BJ (cell line): Measurements from ENCODE around the gene MEGF6. TPM values are rescaled to one million over a fixed set of nuclear protein-coding genes. Genes with fewer than 3 reads are reported as not detected.

Source experiments
- CTCF ChIA-PET: fragments of 350-600 bp; formaldehyde crosslinking; extraction: SDS; loops from one replicate; lab custom pipeline; 2021; ENCODE audit warnings: antibody characterized with exemption, inconsistent platforms; lab: Yijun Ruan, JAX
- POLR2A ChIA-PET: fragments of 300-600 bp; sonication (Branson Sonifier 250); formaldehyde crosslinking; extraction: SDS; loops from one replicate; lab custom pipeline; 2021; ENCODE audit warnings: antibody characterized with exemption; lab: Charles Lee
- DNase-seq: peaks from one replicate; pipeline ENCODE4 v3.0.0-alpha.2; 2011; ENCODE audit warnings: low read depth
- H3K27me3 ChIP-seq: 2 replicates; pipeline ENCODE4 v1.6.0; 2011; ENCODE audit warnings: low read length; ENCODE audit not compliant: control insufficient read depth, insufficient read depth
- H3K36me3 ChIP-seq: 2 replicates; pipeline ENCODE4 v1.5.1; 2011; ENCODE audit warnings: low read length; ENCODE audit not compliant: control insufficient read depth, insufficient read depth
- H3K4me3 ChIP-seq: 2 replicates; pipeline ENCODE4 v1.5.1; 2011; ENCODE audit warnings: low read depth, mild to moderate bottlenecking, control low read depth, low read length
- CTCF ChIP-seq: IDR thresholded peaks from 2 replicates; pipeline ENCODE4 v1.5.1; 2011; ENCODE audit warnings: low read depth, mild to moderate bottlenecking, control low read depth, inconsistent platforms, low read length, moderate library complexity; ENCODE audit not compliant: insufficient read depth
- polyA plus RNA-seq: library from polyadenylated mRNA; depleted of rRNA; stranded (reverse); fragments of >200 nt; gene quantifications from 2 replicates; pipeline ENCODE4 v1.2.3, GENCODE V29; 2011

Gene MEGF6
- polyA plus RNA-seq, 1 experiment = 77.4 TPM

- Histone ChIP-seq H3K4me3 (no peak overlapping the region), H3K36me3 (peaks cover 10% of the 10 kb centered on the region), H3K27me3 (no peaks in the 10 kb centered on the region)
- DNase-seq = no peak
- ChIA-PET POLR2A (no interaction called here), CTCF (interaction anchor here (1.1 kb wide), 1 partner anchor 190 kb away, joined by 5 read pairs; no protein-coding TSS in a partner anchor)
- TF ChIP-seq CTCF = no peak
These were observed 31.8 kb upstream of the MEGF6 start for GRCh38 chr1:3642919-3643675.

GRCh38 chr1:3641816-3642215 is 30.5 kb upstream of the MEGF6 start:
- POLR2A ChIA-PET = no interaction called here
- Histone ChIP-seq H3K27me3 (no peaks in the 10 kb centered on the region), H3K4me3 (no peak overlapping the region), H3K36me3 (peaks cover 12% of the 10 kb centered on the region)
- DNase-seq = no peak
- CTCF ChIA-PET = interaction anchor here (1.1 kb wide), 1 partner anchor 189 kb away, joined by 5 read pairs; no protein-coding TSS in a partner anchor
- no peak for TF ChIP-seq CTCF

- ChIA-PET CTCF (no interaction called here), POLR2A (no interaction called here)
- Histone ChIP-seq H3K27me3 (no peaks in the 10 kb centered on the region), H3K4me3 (no peak overlapping the region), H3K36me3 (peaks cover 14% of the 10 kb centered on the region)
- TF ChIP-seq CTCF = no peak
- no peak for DNase-seq
These were observed 29.9 kb upstream of the MEGF6 start for GRCh38 chr1:3641046-3641760.

GRCh38 chr1:3640121-3640837 is 29.0 kb upstream of the MEGF6 start:
- ChIA-PET POLR2A (no interaction called here), CTCF (no interaction called here)
- H3K4me3 ChIP-seq = no peak overlapping the region
- TF ChIP-seq CTCF = no peak
- peaks cover 14% of the 10 kb centered on the region for H3K36me3 ChIP-seq
- no peaks in the 10 kb centered on the region for H3K27me3 ChIP-seq
- DNase-seq = no peak

- ChIA-PET POLR2A (no interaction called here), CTCF (no interaction called here)
- H3K36me3 ChIP-seq = peaks cover 19% of the 10 kb centered on the region
- no peak for DNase-seq
- H3K27me3 ChIP-seq = no peaks in the 10 kb centered on the region
- TF ChIP-seq CTCF = no peak
- H3K4me3 ChIP-seq = no peak overlapping the region
These were observed 28.1 kb upstream of the MEGF6 start for GRCh38 chr1:3639397-3639911.
